Fibroblast of lung (primary cell): ENCODE results near the gene SDSL.

Experiments used
- EZH2 ChIP-seq: IDR thresholded peaks from 2 replicates; pipeline ENCODE4 v1.5.1; 2012; ENCODE audit warnings: low read length, control low read depth, mild to moderate bottlenecking; ENCODE audit errors: missing control alignments
- TF ChIP-seq, protein P1 (sequence below), 2 donors: IDR thresholded peaks in 1 of 2; conservative IDR thresholded peaks in 1 of 2; 1 replicate in 1 of 2; 2 replicates in 1 of 2; pipeline ENCODE4 v1.5.1; 2011 to 2012; ENCODE audit warnings: low read length in 2 of 2, control low read depth in 1 of 2, inconsistent platforms in 1 of 2, low read depth in 1 of 2, mild to moderate bottlenecking in 1 of 2

DNA sequence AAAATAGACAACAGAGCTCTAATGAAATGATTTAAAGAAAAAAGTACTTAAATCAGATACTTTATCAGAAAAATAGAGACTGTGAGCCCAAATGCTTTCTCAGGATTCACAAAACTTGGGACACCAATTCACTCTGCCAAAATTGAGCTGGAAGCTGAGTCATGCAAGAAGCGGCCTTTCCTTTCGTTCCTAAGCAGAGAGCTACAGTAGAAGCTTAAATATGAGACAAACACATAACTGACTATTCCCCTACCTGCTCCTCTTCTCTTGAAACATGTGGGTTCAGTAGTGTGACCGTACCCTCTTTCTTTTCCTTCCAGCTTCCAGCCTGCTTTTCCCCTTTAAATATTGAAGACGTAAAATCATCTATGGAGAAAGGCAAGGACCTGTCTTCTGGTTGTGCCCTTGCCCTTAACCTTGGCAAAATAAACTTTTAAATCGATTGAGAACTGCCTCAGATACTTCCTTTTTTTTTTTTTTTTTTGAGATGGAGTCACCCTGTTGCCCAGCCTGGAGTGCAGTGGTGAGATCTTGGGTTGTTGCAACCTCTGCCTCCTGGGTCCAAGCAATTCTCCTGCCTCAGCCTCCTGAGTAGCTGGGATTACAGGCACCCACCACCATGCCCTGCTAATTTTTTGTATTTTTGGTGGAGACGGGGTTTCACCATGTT, 14.1 kb upstream of the SDSL start:
- TF ChIP-seq, protein P1, sequence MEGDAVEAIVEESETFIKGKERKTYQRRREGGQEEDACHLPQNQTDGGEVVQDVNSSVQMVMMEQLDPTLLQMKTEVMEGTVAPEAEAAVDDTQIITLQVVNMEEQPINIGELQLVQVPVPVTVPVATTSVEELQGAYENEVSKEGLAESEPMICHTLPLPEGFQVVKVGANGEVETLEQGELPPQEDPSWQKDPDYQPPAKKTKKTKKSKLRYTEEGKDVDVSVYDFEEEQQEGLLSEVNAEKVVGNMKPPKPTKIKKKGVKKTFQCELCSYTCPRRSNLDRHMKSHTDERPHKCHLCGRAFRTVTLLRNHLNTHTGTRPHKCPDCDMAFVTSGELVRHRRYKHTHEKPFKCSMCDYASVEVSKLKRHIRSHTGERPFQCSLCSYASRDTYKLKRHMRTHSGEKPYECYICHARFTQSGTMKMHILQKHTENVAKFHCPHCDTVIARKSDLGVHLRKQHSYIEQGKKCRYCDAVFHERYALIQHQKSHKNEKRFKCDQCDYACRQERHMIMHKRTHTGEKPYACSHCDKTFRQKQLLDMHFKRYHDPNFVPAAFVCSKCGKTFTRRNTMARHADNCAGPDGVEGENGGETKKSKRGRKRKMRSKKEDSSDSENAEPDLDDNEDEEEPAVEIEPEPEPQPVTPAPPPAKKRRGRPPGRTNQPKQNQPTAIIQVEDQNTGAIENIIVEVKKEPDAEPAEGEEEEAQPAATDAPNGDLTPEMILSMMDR (conservative IDR thresholded peaks at IDR 0.05 in 1 of 2, IDR thresholded peaks at IDR 0.05 in 1 of 2; ENCODE audit: low read depth in 1 of 2, low read length in 2 of 2), result no peak
- no peak for TF ChIP-seq EZH2
